GM23338 (cell line): ENCODE results near the gene ADI1. TPM values are rescaled to one million over a fixed set of nuclear protein-coding genes. Genes with fewer than 3 reads are reported as not detected.
"Not testable (repeated sequence)": the region's sequence is repeated elsewhere in the genome, so short reads cannot be mapped to it uniquely, and the experiment has no call there.

ENCODE experiments used
- ATAC-seq: fragments of 200-7000 bp; cut with Tn5 transposase; 3 replicates; pipeline ENCODE4 v1.9.1; 2020
- DNase-seq: peaks from one replicate; pipeline ENCODE4 v3.0.0-alpha.2; 2015; ENCODE audit warnings: low spot score
- H2AFZ ChIP-seq: fragments of 200-600 bp; sonication (generic); 2 replicates; pipeline ENCODE4 v1.8.0; 2016; ENCODE audit warnings: antibody characterized with exemption, mild to moderate bottlenecking, moderate library complexity
- H3F3A ChIP-seq: fragments of 200-600 bp; sonication (generic); replicated peaks from 2 replicates; pipeline ENCODE4 v1.8.0; 2017; ENCODE audit warnings: antibody characterized with exemption, mixed run types, low read depth
- H3K27ac ChIP-seq: fragments of 200-600 bp; sonication (generic); 2 replicates; pipeline ENCODE4 v1.6.1; 2016; ENCODE audit warnings: low read depth
- H3K27me3 ChIP-seq: fragments of 200-600 bp; sonication (generic); 2 replicates; pipeline ENCODE4 v1.8.0; 2016; ENCODE audit warnings: mild to moderate bottlenecking, mixed run types, moderate library complexity; ENCODE audit not compliant: insufficient read depth
- H3K36me3 ChIP-seq: fragments of 200-600 bp; sonication (generic); 2 replicates; pipeline ENCODE4 v1.8.0; 2016; ENCODE audit warnings: mild to moderate bottlenecking; ENCODE audit not compliant: insufficient read depth
- H3K4me1 ChIP-seq: fragments of 200-600 bp; sonication (generic); 2 replicates; pipeline ENCODE4 v1.8.0; 2016; ENCODE audit warnings: mild to moderate bottlenecking, moderate library complexity; ENCODE audit not compliant: insufficient read depth
- H3K4me2 ChIP-seq: fragments of 200-600 bp; sonication (generic); 2 replicates; pipeline ENCODE4 v1.7.1; 2017; ENCODE audit warnings: mixed run types
- H3K4me3 ChIP-seq: fragments of 200-600 bp; sonication (generic); 2 replicates; pipeline ENCODE4 v1.6.1; 2016; ENCODE audit warnings: mixed run types
- H3K79me2 ChIP-seq: fragments of 200-600 bp; sonication (generic); replicated peaks from 2 replicates; pipeline ENCODE4 v1.8.0; 2017; ENCODE audit warnings: mild to moderate bottlenecking; ENCODE audit not compliant: insufficient read depth
- H3K9me2 ChIP-seq: fragments of 200-600 bp; sonication (generic); 2 replicates; pipeline ENCODE4 v1.8.0; 2017; ENCODE audit not compliant: insufficient read depth
- H4K20me1 ChIP-seq: fragments of 200-600 bp; sonication (generic); replicated peaks from 2 replicates; pipeline ENCODE4 v1.8.0; 2017; ENCODE audit warnings: mild to moderate bottlenecking; ENCODE audit not compliant: insufficient read depth
- H3K27ac Mint-ChIP-seq: 2 replicates; pipeline ENCODE4 v1.8.0; 2020; ENCODE audit warnings: inconsistent platforms, mild to moderate bottlenecking, moderate library complexity, mixed read lengths
- H3K27me3 Mint-ChIP-seq: 3 replicates; pipeline ENCODE4 v1.8.0; 2022; ENCODE audit warnings: low read depth, mild to moderate bottlenecking, moderate library complexity, mixed read lengths, inconsistent platforms; ENCODE audit not compliant: insufficient read depth, poor library complexity
- H3K36me3 Mint-ChIP-seq: 3 replicates; pipeline ENCODE4 v1.8.0; 2021; ENCODE audit warnings: low read depth, mild to moderate bottlenecking, inconsistent platforms, moderate library complexity, mixed read lengths
- H3K4me1 Mint-ChIP-seq: 3 replicates; pipeline ENCODE4 v1.8.0; 2020; ENCODE audit warnings: mild to moderate bottlenecking, inconsistent platforms, mixed read lengths
- H3K4me3 Mint-ChIP-seq: 3 replicates; pipeline ENCODE4 v1.8.0; 2021; ENCODE audit warnings: moderate library complexity, mild to moderate bottlenecking, inconsistent platforms, mixed read lengths
- H3K9me3 Mint-ChIP-seq: 3 replicates; pipeline ENCODE4 v1.8.0; 2020; ENCODE audit warnings: moderate library complexity, mild to moderate bottlenecking, inconsistent platforms, mixed read lengths
- JUNB ChIP-seq: IDR thresholded peaks from one replicate; pipeline ENCODE4 v1.6.1; 2016; ENCODE audit warnings: antibody characterized with exemption; ENCODE audit not compliant: unreplicated experiment
- NANOG ChIP-seq: IDR thresholded peaks from 2 replicates; pipeline ENCODE4 v1.6.1; 2016; ENCODE audit warnings: antibody characterized with exemption, borderline replicate concordance
- POLR2AphosphoS5 ChIP-seq: IDR thresholded peaks from 2 replicates; pipeline ENCODE4 v1.6.1; 2016; ENCODE audit warnings: antibody characterized with exemption, low read depth
- STAT1 ChIP-seq: IDR thresholded peaks from one replicate; pipeline ENCODE4 v1.6.1; 2016; ENCODE audit warnings: antibody characterized with exemption; ENCODE audit not compliant: unreplicated experiment
- ZNF114 ChIP-seq: fragments of 250-450 bp; sonication (Bioruptor Pico); IDR thresholded peaks from 2 replicates; pipeline ENCODE4 v1.5.0; 2020; ENCODE audit warnings: mild to moderate bottlenecking, moderate library complexity
- ZNF331 ChIP-seq: fragments of 250-450 bp; sonication (Bioruptor Pico); IDR thresholded peaks from 2 replicates; pipeline ENCODE4 v1.5.0; 2020; ENCODE audit warnings: low read depth, mild to moderate bottlenecking, moderate library complexity
- polyA plus RNA-seq: library from polyadenylated mRNA; unstranded; fragments of >200 nt; fragmentation: Nextera tagmentation; extraction: Ambion mirVana; gene quantifications from 2 replicates; pipeline ENCODE4 v1.2.1, GENCODE V29; 2016
- total RNA-seq: library from RNA; depleted of rRNA; stranded (reverse); fragments of >200 nt; shearing (Covaris generic); gene quantifications from 2 replicates; pipeline ENCODE4 v1.2.3, GENCODE V29; 2014
- TF ChIP-seq, protein P1 (sequence below): IDR thresholded peaks from one replicate; pipeline ENCODE4 v1.6.1; 2018; ENCODE audit warnings: antibody characterized with exemption; ENCODE audit not compliant: unreplicated experiment

The ADI1 gene
- total and polyA plus RNA-seq, 2 experiments from 2014 or later = 16.3 to 31.9 TPM

DNA sequence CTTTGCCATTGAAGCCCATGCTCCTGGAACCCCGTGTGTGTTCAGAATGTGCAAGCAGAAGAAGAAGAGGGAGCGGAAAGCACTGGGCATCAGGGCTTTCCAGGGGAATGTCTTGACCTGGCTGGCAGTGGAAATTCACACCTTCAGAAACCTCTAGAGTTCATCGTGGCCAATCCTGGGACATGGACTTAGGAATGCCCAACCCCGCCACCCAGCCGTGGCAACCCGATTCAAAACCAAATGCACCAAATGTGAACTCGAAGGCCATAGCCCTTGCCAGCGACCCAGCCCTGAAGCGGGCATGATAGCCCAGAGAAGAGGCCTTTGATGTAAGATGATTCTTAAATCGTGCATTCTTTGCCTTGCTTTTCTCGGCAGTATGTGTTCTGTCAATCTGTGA lies 69.4 kb downstream of the ADI1 start (continued):
- TF ChIP-seq, protein P1, sequence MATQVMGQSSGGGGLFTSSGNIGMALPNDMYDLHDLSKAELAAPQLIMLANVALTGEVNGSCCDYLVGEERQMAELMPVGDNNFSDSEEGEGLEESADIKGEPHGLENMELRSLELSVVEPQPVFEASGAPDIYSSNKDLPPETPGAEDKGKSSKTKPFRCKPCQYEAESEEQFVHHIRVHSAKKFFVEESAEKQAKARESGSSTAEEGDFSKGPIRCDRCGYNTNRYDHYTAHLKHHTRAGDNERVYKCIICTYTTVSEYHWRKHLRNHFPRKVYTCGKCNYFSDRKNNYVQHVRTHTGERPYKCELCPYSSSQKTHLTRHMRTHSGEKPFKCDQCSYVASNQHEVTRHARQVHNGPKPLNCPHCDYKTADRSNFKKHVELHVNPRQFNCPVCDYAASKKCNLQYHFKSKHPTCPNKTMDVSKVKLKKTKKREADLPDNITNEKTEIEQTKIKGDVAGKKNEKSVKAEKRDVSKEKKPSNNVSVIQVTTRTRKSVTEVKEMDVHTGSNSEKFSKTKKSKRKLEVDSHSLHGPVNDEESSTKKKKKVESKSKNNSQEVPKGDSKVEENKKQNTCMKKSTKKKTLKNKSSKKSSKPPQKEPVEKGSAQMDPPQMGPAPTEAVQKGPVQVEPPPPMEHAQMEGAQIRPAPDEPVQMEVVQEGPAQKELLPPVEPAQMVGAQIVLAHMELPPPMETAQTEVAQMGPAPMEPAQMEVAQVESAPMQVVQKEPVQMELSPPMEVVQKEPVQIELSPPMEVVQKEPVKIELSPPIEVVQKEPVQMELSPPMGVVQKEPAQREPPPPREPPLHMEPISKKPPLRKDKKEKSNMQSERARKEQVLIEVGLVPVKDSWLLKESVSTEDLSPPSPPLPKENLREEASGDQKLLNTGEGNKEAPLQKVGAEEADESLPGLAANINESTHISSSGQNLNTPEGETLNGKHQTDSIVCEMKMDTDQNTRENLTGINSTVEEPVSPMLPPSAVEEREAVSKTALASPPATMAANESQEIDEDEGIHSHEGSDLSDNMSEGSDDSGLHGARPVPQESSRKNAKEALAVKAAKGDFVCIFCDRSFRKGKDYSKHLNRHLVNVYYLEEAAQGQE = no peak
- TF ChIP-seq POLR2AphosphoS5 (no peak), ZNF114 (CRISPR knock-in tag) (no peak)

DNA sequence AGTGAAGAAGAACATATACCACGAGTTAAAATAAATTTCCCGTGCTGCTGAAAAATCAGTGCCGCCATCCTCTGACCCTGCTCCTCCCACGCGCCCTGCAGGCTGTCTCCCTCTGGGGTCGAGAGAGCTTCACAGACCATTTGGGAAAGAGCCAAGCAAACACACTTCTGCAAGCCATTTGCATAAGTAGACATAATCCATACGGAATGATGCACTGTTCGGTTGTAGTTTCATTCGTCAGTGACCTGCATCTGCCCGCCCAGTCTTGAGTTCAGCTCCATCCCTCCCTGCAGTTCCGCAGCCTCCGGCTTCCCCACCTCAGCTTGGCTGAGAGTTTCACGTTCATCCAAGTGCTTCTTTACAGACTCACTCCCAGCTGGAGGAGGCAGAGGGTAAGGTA lies 70.2 kb downstream of the ADI1 start:
- Mint-ChIP-seq H3K27me3 (peaks cover 1% of the 10 kb centered on the region), H3K4me1 (peaks cover 11% of the 10 kb centered on the region), H3K4me3 (no peak overlapping the region), H3K27ac (no peak overlapping the region), H3K36me3 (peaks cover 43% of the 10 kb centered on the region), H3K9me3 (no peaks in the 10 kb centered on the region; the same call in 2 of the 3 replicates)
- Histone ChIP-seq H3K4me2 (no peak overlapping the region), H3K9me2 (no peaks in the 10 kb centered on the region), H3K27ac (no peak overlapping the region), H3F3A (no peaks in the 10 kb centered on the region), H3K79me2 (no peaks in the 10 kb centered on the region), H3K27me3 (no peaks in the 10 kb centered on the region), H3K36me3 (0 out of 2 replicates have a peak, but pooled peaks cover 5% of the 10 kb centered on the region), H4K20me1 (no peaks in the 10 kb centered on the region; the same call in 1 of the 2 replicates), H3K4me1 (no peaks in the 10 kb centered on the region), H3K4me3 (no peak overlapping the region), H2AFZ (no peak overlapping the region)
- TF ChIP-seq JUNB (no peak), POLR2AphosphoS5 (no peak), STAT1 (no peak), ZNF331 (CRISPR knock-in tag) (no peak), ZNF114 (CRISPR knock-in tag) (no peak), NANOG (no peak)
- no peak for DNase-seq
- ATAC-seq = no peak

DNA sequence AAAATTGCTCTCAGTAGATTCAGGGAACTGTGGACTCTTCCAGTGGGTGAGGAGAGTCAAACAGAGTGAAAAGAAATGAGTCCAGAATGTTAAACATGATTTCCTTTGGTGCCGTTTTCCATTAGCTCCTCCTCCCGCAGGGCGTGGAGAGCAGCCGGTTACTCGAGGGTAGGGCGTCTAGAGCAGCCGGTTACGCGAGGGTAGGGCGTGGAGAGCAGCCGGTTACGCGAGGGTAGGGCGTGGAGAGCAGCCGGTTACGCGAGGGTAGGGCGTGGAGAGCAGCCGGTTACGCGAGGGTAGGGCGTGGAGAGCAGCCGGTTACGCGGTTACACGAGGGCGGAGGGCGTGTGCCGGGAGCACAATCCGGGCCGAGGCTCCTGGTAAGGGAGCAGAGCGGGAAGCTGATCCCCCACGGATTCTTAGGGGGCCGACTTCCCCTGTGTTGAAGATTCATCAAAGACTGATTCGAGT lies 70.9 kb downstream of the ADI1 start:
- Mint-ChIP-seq H3K36me3 (peaks cover 45% of the 10 kb centered on the region), H3K4me1 (peaks cover 11% of the 10 kb centered on the region)
- H3K9me3 Mint-ChIP-seq, H3K27ac Mint-ChIP-seq, H2AFZ ChIP-seq, H3K9me2 ChIP-seq, H3F3A ChIP-seq, H4K20me1 ChIP-seq, DNase-seq, H3K4me2 ChIP-seq, H3K4me1 ChIP-seq, H3K27ac ChIP-seq, H3K79me2 ChIP-seq, H3K27me3 ChIP-seq, H3K4me3 Mint-ChIP-seq, H3K27me3 Mint-ChIP-seq, H3K4me3 ChIP-seq, H3K36me3 ChIP-seq: not testable (repeated sequence)
- ATAC-seq = peak; percentile 56
